CD4-positive, alpha-beta T cell treated with Interleukin-1 beta for 1 hour (primary cell): ENCODE data around the gene GRIK2.
"Not testable (repeated sequence)": the region's sequence is repeated elsewhere in the genome, so short reads cannot be mapped to it uniquely, and the experiment has no call there.

Source experiments
- DNase-seq, 2 donors: peaks; one replicate each; pipeline ENCODE4 v3.0.0-alpha.2; 2020 to 2022

GRIK2 gene

DNA sequence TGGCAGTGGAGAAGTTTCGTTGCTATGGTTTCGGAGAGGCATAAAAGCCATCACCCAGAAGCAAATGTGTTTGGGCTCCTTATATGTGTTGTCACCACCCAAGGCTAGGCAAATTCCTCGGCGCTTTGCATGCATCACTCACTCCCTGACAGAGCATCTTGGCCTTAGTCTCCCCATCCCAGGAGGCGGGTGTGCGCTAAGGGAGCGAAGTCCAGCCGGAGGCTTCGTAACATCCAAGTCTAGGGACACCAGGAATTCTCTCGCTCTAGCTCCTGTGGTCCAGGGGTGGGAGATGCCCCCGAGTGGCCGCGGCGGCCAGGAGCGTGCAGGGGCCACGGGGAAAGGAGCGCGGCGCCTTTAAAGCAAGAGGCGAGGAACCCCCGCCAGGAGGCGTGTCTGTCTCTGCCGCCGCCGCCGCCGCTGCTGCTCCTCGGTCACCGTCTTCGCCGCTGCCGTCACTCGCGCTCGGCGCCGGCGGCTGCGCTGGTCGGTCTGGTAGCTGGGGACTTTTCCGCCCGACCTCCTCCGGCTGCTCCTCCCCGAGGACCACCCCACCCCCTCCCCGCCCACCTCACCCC is at the start of gene GRIK2:
TSS of gene GRIK2 (plus strand) at position 458 of the 578 bp plus-strand sequence.
- no peak for DNase-seq

- no peak for DNase-seq
Measured at GRCh38 chr6:101344885-101345284, 48.6 kb upstream of the GRIK2 start.

DNA sequence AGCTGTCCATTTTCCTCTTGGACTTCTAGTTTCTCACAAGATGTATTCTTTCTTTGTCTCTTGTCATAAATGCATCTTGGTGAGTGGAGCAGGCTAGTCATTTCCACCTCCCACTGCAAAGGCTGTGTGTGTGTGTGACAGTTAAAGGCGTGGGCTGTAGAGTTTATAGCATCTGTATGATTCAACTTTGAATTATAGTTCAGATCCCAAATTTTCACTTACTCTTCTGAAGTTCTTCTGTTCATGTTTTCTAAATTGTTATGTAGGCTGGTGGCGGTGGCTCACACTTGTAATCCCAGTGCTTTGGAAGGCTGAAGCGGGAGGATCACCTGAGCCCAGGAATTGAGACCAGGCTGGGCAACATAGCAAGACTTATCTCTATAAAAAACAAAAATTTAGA is 44.7 kb upstream of the GRIK2 start:
- no peak for DNase-seq

DNA sequence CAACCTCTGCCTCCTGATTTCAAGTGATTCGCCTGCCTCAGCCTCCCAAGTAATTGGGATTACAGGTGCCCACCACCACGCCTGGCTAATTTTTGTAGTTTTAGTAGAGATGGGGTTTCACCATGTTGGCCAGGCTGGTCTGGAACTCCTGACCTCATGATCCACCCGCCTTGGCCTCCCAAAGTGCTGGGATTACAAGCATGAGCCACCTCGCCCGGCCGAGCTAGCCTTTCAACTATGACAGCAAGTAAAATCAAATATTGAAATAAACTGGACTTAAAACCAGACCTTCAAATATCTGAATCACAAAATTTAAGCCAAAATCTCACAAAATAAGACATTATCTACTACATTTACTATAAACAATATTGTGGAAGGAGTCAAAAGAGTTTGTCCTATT is 42.9 kb upstream of the GRIK2 start:
- DNase-seq = not testable (repeated sequence)

- DNase-seq = no peak
Measured at GRCh38 chr6:101351173-101351572, 42.3 kb upstream of the GRIK2 start.

DNA sequence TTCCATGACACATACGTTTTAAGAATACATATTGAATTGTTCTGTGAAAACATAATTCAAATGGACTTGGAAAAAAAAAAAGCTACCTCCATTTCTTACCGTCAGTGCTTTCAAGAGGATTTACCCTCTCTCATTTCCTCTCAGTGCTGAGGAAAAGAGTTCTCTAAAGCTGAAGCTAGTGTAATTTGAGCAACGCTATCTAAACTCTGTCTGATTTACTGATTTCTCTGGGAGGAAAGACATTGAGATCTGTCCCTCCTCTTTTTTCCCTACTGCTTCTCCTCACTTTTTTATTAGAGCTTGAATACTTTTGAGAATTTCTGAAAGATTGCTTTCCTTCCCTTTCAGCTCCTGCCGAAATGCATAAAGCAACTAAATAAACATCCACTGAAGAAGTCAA is 41.2 kb upstream of the GRIK2 start:
- DNase-seq = no peak

DNA sequence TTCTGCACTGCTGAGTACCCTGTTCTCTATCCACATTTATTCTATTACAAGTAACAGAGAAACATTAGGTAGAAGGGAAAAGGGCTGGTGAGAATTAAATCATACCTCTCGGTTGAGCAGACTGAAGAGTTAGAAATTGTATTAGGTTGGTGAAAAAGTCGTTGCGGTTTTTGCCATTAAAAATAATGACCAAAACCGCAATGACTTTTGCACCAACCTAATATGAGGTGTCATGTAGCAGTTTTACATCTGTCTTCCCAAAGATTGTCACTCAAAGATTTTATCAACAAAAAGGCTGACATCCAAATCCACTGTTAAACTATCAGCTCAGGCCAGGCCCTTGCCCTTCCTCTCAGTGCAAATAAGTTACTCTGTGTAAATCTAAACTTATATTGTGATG is 28.3 kb upstream of the GRIK2 start:
- DNase-seq = no peak

- DNase-seq = no peak
Measured at GRCh38 chr6:101379926-101380325, 13.6 kb upstream of the GRIK2 start.

GRCh38 chr6:101380897-101381630 is 12.4 kb upstream of the GRIK2 start:
- DNase-seq = no peak

- DNase-seq = not testable (repeated sequence)
Measured at GRCh38 chr6:101383747-101384146, 9.8 kb upstream of the GRIK2 start.

- DNase-seq = no peak
Measured at GRCh38 chr6:101386982-101387381, 6.5 kb upstream of the GRIK2 start.

DNA sequence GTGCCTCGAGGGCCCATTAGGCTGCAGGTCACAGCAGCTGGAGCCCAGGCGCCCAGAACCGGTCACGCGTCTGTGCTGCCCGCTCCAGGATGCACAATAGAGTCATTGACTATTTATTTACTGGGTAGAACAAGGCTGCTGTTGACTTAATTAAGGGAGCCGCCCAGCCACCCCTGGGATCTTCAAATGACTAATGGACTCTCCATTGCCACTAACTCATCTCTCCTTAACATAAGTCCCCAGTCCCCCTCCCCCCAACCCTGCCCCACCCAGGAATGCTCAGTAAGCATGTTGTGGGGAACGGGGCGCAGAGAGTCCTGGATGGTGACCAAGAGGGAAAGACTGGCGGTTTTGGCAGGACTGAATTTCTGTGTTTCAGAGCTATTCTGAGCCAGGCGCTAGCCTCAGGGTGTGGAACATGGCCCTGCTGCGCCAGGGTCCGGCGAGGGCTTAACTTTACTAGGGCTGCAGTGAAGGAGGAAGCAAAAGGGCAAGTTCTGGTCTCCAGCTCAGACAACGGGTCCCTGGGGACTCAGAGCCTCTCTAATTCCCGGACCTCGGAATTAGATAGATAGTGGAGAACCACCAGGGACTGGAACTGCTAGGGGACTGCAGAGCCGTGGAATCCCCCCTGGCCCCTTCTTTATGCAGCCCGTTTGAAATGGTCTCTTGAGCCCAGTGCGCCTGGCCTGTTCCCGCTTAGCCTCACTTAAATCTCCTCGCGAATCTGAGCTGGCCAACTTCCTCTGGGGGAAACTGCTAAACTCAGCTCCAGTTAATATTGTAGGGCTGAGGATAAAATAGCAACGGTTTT is 1.5 kb upstream of the GRIK2 start:
- DNase-seq = no peak

DNA sequence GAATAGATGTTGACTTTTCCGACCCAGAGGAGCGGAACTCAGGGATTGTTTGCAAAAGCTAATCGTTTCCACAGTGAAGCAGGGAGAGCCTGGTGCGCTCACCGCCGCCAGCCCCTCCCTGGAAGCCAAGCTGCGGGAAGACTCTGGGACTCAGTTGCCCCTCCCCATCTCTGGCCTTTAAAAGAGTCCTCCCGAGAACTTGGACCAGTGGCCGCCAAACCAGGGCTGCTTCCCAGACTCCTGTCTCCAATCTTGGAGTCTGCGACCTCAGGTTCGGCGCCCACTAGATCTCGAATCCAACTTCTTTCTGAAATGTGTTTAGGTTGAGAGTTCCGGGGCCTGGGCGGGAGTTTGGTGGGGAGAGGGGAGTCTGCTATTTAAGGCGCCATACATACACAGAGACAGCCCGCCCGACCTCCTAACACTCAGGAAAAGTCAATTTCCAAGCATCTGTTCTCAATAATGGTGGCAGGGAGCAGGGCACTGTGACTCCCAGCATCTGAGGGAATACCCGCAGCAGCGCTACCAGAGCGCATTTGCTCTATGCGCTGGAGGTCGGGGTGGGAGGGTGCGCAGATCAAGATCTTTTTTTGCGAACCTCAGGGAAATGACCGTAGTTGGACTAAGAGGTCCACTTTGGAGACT is 800 bp upstream of the GRIK2 start:
- DNase-seq = no peak

- DNase-seq = no peak
Measured at GRCh38 chr6:101393829-101394251, 332 bp downstream of the GRIK2 start.

GRCh38 chr6:101394936-101395335 is 1.4 kb downstream of the GRIK2 start:
- DNase-seq = no peak

DNA sequence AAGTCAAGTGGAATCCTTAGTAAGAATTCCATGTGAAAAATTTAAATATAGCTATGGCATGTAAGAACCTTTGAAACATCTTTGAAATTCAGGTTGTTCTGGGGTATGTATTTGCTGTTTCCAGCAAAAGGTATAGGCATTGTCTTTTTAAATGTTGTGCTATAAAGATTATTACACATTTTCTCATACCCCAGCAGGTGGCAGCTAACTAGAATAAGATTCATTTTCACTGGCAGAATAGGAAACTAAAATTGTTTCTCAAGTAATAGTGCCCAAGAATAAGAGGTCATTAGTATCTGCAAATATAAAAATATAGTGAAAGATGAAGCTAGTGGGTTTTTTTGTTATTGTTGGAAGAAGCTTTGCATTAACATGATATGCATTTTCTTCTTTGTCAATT is 1.8 kb downstream of the GRIK2 start:
- DNase-seq = no peak

DNA sequence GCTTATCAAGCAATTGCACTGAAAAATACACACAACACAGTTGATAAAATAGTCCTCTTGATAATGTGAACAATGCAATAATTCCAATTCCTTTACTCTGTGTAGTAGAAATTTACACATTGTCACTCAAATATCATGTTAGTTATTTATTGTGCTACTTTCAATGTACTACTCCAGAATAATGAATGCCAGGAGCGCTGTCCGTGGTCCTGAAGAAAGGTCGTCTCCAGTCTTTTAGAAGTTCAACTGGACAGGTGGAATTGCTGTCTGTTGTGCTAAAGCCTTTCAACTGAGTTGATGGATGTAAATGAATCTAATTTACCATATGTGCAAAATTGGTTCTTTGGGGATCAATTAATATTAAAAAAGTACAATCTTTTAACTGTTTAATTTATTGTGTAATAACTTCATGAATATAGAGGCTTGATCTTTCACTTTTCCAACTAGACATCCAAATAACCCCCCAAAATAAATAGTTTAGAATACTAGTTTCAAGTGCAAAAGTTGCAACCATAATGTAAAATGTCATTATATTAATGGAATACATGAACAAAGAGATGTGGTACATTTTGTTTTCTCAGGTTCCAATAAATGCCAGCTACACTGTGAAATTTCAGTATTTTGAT is 3.2 kb downstream of the GRIK2 start:
- DNase-seq = peak in 1 of 2 donors; percentile 6

- DNase-seq = no peak
Measured at GRCh38 chr6:101397199-101397598, 3.7 kb downstream of the GRIK2 start.

DNA sequence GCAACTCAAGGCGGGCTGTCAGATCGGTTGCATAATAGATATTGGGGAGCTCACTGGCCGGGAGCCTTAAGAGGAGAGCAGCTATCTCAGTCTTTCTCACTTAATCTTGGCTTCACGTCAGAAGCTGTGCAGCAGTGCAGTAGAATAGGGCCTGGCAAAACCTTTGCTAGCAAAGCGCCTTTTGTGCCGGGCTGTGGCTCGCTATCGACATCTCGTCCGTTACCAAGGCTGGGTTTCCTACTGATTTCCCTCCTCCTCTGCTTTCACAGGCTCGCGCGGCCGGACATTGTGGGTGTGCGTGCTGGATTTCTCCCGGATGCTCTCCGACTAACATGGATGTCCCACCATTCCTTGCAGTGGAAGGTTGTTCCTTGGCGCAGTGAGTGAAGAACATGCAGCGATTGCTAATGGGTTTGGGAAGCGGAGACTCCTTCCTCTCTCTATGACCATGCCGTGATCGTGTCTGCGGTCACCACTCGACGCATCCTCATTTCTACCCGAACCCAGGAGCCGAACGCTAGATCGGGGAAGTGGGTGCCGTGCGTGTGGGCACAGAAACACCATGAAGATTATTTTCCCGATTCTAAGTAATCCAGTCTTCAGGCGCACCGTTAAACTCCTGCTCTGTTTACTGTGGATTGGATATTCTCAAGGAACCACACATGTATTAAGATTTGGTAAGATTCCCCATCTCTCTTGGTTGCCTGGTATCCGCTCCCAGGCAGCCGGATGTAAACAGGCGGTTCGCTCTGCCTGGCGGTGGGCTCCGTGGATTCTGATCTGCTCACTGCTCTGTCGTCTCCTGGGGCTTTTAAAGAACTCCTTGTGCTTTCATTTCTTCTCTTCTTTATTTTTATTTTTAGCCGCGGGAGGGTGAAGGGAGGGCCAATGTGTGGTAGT is 5.5 kb downstream of the GRIK2 start:
- no peak for DNase-seq

DNA sequence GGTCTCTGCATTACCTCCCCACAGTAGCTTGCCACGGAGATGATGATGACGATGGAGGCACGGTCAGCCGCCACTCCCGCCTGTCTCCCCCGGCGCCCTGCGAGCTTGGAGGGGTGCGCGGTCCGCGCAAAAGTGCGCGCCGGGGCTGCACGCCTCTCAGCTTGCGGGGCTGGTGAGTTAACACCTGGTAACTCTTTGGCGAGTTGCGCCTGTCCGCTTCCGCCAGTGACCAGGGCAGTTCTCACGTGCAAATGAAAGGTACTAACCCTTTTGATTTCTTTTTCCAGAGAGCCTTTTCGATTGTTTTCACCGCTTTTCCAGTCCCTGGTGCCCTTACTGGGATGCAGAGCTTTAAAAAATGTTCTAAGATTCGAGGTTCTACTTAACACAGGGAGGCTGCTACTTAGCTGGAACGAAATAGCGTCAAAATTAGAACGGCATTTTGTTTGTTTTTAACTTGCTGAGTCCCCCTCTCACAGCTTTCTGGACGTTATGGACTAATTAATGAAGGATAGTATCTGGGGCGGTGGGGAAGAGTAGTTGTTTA is 6.2 kb downstream of the GRIK2 start:
- DNase-seq = no peak

- DNase-seq = no peak
Measured at GRCh38 chr6:101400326-101401135, 7.0 kb downstream of the GRIK2 start.
